Endothelial cell of umbilical vein (primary cell): Measurements from ENCODE around the gene ALDH3B2. TPM values are rescaled to one million over a fixed set of nuclear protein-coding genes. Genes with fewer than 3 reads are reported as not detected.

Experiments used
- BruUV-seq: library from RNA; stranded (reverse); fragments of 400-500 nt; replicated peaks from 2 replicates; lab custom pipeline; 2021; lab: Mats Ljungman, UMichigan
- CTCF ChIA-PET: fragments of 300-600, 350-600 bp; sonication (Branson Sonifier 250); formaldehyde crosslinking; loops from one replicate; lab custom pipeline; 2021; ENCODE audit warnings: antibody characterized with exemption, inconsistent platforms; lab: Charles Lee
- POLR2A ChIA-PET: fragments of 300-600, 350-600 bp; sonication (Branson Sonifier 250); formaldehyde crosslinking; loops from one replicate; lab custom pipeline; 2021; ENCODE audit warnings: antibody characterized with exemption, inconsistent platforms; lab: Charles Lee
- DNase-seq: peaks from one replicate; pipeline ENCODE4 v3.0.0-alpha.2; 2011; ENCODE audit warnings: low read depth, low spot score
- FAIRE-seq: peaks from 2 replicates; lab custom pipeline; 2011; peaks lifted over from hg19 to GRCh38; lab: Jason Lieb, UNC
- H2AFZ ChIP-seq: 2 replicates; pipeline ENCODE4 v1.6.0; 2012; ENCODE audit warnings: low read depth, low read length, control low read depth, inconsistent platforms
- H3K27ac ChIP-seq: 2 replicates; pipeline ENCODE4 v1.5.1; 2011; ENCODE audit warnings: low read depth, mild to moderate bottlenecking, control low read depth, low read length, moderate library complexity; ENCODE audit not compliant: insufficient read depth
- H3K27me3 ChIP-seq, 2 experiments: 2 replicates each; pipeline versions ENCODE4 v1.6.0 to v1.6.1; 2011; ENCODE audit warnings: low read length in 2 of 2, mixed read lengths in 1 of 2; ENCODE audit not compliant: control insufficient read depth in 2 of 2, insufficient read depth in 2 of 2
- H3K36me3 ChIP-seq, 2 experiments: 2 replicates in 1 of 2; 3 replicates in 1 of 2; pipeline ENCODE4 v1.5.1; 2011; ENCODE audit warnings: low read length in 2 of 2, mild to moderate bottlenecking in 1 of 2, moderate library complexity in 1 of 2; ENCODE audit not compliant: control insufficient read depth in 2 of 2, insufficient read depth in 2 of 2; ENCODE audit errors: extremely low read depth in 1 of 2
- H3K4me1 ChIP-seq: 3 replicates; pipeline ENCODE4 v1.5.1; 2011; ENCODE audit warnings: mild to moderate bottlenecking, low read length; ENCODE audit not compliant: control insufficient read depth, insufficient read depth; ENCODE audit errors: extremely low read depth
- H3K4me2 ChIP-seq: 2 replicates; pipeline ENCODE4 v1.6.1; 2011; ENCODE audit warnings: low read length, control low read depth, mixed read lengths; ENCODE audit not compliant: insufficient read depth
- H3K4me3 ChIP-seq, 3 experiments: fragments of 200-600 bp in 1 of 3; sonication (generic), shearing (Covaris generic) in 1 of 3; replicated peaks in 1 of 3; 2 replicates each; pipeline ENCODE4 v1.5.1; 2011 to 2016; ENCODE audit warnings: control low read depth in 3 of 3, low read length in 3 of 3, mild to moderate bottlenecking in 2 of 3, inconsistent platforms in 1 of 3, low read depth in 1 of 3, moderate library complexity in 1 of 3; ENCODE audit not compliant: insufficient read depth in 1 of 3
- H3K79me2 ChIP-seq: 2 replicates; pipeline ENCODE4 v1.6.0; 2012; ENCODE audit warnings: low read length, inconsistent platforms; ENCODE audit not compliant: control insufficient read depth, insufficient read depth
- H3K9ac ChIP-seq: replicated peaks from 2 replicates; pipeline ENCODE3; 2011; ENCODE audit warnings: low read length, control low read depth; ENCODE audit not compliant: insufficient read depth; ENCODE audit errors: extremely low read depth
- H3K9me1 ChIP-seq: replicated peaks from 3 replicates; pipeline ENCODE4 v1.6.0; 2011; ENCODE audit warnings: mild to moderate bottlenecking, low read length; ENCODE audit not compliant: control insufficient read depth, insufficient read depth; ENCODE audit errors: extremely low read depth
- H3K9me3 ChIP-seq: replicated peaks from 2 replicates; pipeline ENCODE4 v1.5.1; 2012; ENCODE audit warnings: low read length, inconsistent platforms; ENCODE audit not compliant: control insufficient read depth, insufficient read depth
- H4K20me1 ChIP-seq: replicated peaks from 2 replicates; pipeline ENCODE3; 2011; ENCODE audit warnings: mild to moderate bottlenecking, low read length; ENCODE audit not compliant: control insufficient read depth, insufficient read depth; ENCODE audit errors: extremely low read depth
- FOS ChIP-seq: IDR thresholded peaks from 2 replicates; pipeline ENCODE4 v1.6.1; 2011; ENCODE audit warnings: mild to moderate bottlenecking, low read length, moderate library complexity, borderline replicate concordance; ENCODE audit not compliant: insufficient read depth
- JUN ChIP-seq: IDR thresholded peaks from 2 replicates; pipeline ENCODE4 v1.6.1; 2011; ENCODE audit warnings: borderline replicate concordance, low read depth; ENCODE audit not compliant: insufficient read length, insufficient read depth
- MYC ChIP-seq: IDR thresholded peaks from one replicate; pipeline ENCODE4 v1.6.1; 2011; ENCODE audit warnings: mild to moderate bottlenecking, low read depth, low read length
- POLR2A ChIP-seq: IDR thresholded peaks from 2 replicates; pipeline ENCODE4 v1.6.1; 2012; ENCODE audit warnings: low read depth, mild to moderate bottlenecking, control low read depth, low read length
- POLR2AphosphoS5 ChIP-seq: IDR thresholded peaks from 2 replicates; pipeline ENCODE4 v1.6.1; 2012; ENCODE audit warnings: low read depth, mild to moderate bottlenecking, control low read depth, low read length, moderate library complexity; ENCODE audit not compliant: insufficient read depth
- dilution Hi-C: fragments of 300-500 bp; cut with MboI; formaldehyde crosslinking; loops from one replicate; pipeline ENCODE4 v1.15.0; 2019; ENCODE audit warnings: low sequenced_read_pairs; ENCODE audit not compliant: extremely low pct_ligation_motif_present
- intact Hi-C: fragments of 100-400 bp; cut with micrococcal nuclease; formaldehyde crosslinking; loops from one replicate; pipeline ENCODE4 v1.10.0; 2022
- polyA plus RNA-seq, 4 experiments: library from polyadenylated mRNA; depleted of rRNA in 3 of 4; stranded (reverse) in 3 of 4; unstranded in 1 of 4; fragments of >200 nt; gene quantifications; 2 replicates each; pipeline versions ENCODE4 v1.2.1 to v1.2.3, GENCODE V29; 2011 to 2012; ENCODE audit warnings: missing spikeins in 1 of 4
- total RNA-seq: library from RNA; stranded (reverse); gene quantifications from 2 replicates; pipeline ENCODE4 v1.2.3, GENCODE V29; 2021
- TF ChIP-seq, protein P1 (sequence below): IDR thresholded peaks from 2 replicates; pipeline ENCODE4 v1.6.1; 2011; ENCODE audit not compliant: insufficient read depth, insufficient read length
- TF ChIP-seq, protein P2 (sequence below), 2 donors: IDR thresholded peaks; 1 replicate in 1 of 2; 2 replicates in 1 of 2; pipeline ENCODE4 v1.5.1; 2011; ENCODE audit warnings: low read length in 2 of 2, mild to moderate bottlenecking in 2 of 2, moderate library complexity in 2 of 2, control low read depth in 1 of 2, inconsistent platforms in 1 of 2, low read depth in 1 of 2; ENCODE audit not compliant: insufficient read depth in 1 of 2; ENCODE audit errors: extremely low read depth in 1 of 2

The ALDH3B2 gene
- total and polyA plus RNA-seq, 2 donors (not counting 3 experiments of a cell fraction or from before 2014, with no cell fraction given) = not detected

GRCh38 chr11:67700548-67701262 lies 26.3 kb upstream of the ALDH3B2 start:
- no peak overlapping the region for H2AFZ ChIP-seq
- POLR2A ChIA-PET = no interaction called here
- no peak overlapping the region for H3K27ac ChIP-seq
- peaks cover 0 to 2% of the 10 kb centered on the region in 2 experiments for H3K27me3 ChIP-seq
- TF ChIP-seq MYC (no peak), FOS (no peak), POLR2A (no peak), POLR2AphosphoS5 (no peak), JUN (no peak)
- TF ChIP-seq, protein P1, sequence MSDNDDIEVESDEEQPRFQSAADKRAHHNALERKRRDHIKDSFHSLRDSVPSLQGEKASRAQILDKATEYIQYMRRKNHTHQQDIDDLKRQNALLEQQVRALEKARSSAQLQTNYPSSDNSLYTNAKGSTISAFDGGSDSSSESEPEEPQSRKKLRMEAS = no peak
- TF ChIP-seq, protein P2, sequence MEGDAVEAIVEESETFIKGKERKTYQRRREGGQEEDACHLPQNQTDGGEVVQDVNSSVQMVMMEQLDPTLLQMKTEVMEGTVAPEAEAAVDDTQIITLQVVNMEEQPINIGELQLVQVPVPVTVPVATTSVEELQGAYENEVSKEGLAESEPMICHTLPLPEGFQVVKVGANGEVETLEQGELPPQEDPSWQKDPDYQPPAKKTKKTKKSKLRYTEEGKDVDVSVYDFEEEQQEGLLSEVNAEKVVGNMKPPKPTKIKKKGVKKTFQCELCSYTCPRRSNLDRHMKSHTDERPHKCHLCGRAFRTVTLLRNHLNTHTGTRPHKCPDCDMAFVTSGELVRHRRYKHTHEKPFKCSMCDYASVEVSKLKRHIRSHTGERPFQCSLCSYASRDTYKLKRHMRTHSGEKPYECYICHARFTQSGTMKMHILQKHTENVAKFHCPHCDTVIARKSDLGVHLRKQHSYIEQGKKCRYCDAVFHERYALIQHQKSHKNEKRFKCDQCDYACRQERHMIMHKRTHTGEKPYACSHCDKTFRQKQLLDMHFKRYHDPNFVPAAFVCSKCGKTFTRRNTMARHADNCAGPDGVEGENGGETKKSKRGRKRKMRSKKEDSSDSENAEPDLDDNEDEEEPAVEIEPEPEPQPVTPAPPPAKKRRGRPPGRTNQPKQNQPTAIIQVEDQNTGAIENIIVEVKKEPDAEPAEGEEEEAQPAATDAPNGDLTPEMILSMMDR (IDR thresholded peaks at IDR 0.05; ENCODE audit: extremely low read depth in 1 of 2, insufficient read depth in 1 of 2, low read depth in 1 of 2, low read length in 2 of 2) = no peak
- no peaks in the 10 kb centered on the region for H3K79me2 ChIP-seq
- CTCF ChIA-PET = no interaction called here
- H3K4me2 ChIP-seq = no peak overlapping the region
- H3K9me3 ChIP-seq = no peaks in the 10 kb centered on the region
- dilution Hi-C loops (no loop called here), intact Hi-C loops (no loop called here)
- no TSS peak for BruUV-seq
- H3K4me1 ChIP-seq = no peaks in the 10 kb centered on the region
- no peaks in the 10 kb centered on the region for H3K36me3 ChIP-seq
- DNase-seq (no peak), FAIRE-seq (no peak)
- no peak overlapping the region for H3K9ac ChIP-seq
- H3K9me1 ChIP-seq = no peaks in the 10 kb centered on the region
- H4K20me1 ChIP-seq = no peaks in the 10 kb centered on the region
- H3K4me3 ChIP-seq = no peak overlapping the region
